HG02884 (cell line): Measurements from ENCODE around the gene PPP6R2.

Experiments
- ATAC-seq: cut with Tn5 transposase; IDR thresholded peaks from one replicate; pipeline ENCODE4 v1.9.1; 2021; ENCODE audit warnings: mild to moderate bottlenecking, moderate library complexity; ENCODE audit not compliant: unreplicated experiment

PPP6R2 gene

GRCh38 chr22:50482107-50483074, 139.3 kb downstream of the PPP6R2 start:
- no peak for ATAC-seq

DNA sequence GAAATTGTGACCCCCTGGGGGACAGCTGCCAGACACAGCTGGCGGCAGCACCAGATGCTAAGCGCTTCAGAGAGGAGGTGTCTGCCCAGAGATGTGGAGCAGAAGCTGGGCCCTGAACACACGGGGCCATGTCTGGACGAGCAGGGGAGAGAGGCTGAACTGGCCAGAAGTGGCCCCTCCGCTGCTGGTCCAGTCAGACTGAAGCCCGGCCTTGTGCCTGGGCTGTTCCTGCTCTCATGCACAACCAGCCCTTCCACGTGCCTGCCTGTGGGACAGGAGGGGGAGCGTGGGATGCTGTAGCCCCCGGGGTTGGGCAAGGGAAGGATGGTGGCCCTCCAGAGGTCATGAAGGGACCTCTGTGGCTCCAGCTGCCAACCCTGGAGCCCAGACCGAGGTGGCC, 140.0 kb downstream of the PPP6R2 start:
- ATAC-seq, result no peak

DNA sequence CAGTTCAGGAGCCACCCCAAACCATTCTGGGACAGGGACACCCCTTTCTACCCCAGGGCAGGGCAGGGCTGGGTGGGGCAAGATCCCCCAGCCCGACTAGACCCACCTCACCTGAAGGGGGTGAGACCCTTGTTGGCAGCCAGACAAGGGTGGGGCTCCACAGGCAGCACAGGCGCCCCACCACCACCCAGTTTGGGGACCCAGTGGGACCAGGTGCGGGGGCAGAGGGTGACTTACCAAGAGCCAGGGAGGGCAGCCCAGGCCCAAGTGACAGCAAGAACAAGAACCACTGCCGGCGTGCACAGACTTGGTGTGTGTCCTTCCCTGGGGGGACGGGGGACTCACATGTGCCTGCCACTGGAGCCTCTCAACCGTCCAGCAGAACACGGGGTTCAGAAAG, 140.4 kb downstream of the PPP6R2 start:
- ATAC-seq, result no peak

DNA sequence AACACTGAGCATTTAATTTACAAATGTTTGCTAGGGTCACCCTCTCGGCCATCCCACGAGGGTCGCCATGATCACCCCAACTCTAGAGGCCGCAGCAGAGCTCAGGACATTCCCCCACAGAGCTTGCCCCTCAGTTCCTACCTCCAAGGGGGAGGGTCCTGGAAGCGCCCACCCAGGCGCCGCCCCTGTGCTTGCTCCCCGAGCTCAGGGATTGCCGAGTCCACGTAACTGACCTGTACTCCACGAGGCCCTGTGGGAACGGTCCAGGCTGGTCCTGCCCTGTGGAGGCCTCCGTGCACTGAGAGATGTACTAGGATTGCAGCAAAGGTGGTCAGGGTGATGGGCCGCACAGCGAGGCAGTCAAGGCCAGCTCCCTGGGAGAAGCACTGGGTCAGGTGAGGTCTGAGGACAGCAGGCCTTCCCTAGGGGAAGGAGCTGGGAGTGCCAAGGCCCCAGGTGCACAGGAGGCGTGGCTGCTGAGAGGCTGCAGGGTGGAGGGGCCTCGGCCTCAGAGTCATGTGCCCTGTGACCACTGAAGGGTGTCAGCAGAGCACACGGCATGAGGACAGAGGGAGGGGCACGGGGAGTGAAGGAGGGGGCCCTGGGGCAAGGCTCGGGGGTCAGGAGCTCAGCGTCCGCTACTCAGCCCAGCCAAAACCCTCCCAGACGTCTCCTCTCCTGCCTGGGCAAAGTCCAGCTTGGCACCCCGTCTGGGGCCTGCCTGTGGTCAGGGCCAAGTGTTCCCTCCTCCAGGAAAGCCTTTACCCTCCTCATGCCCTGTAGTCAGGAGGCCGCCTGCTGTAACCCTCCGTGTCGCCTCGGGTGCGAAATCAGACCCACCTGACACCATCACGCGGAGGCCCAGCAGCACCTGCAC, 141.1 kb downstream of the PPP6R2 start:
- no peak for ATAC-seq

DNA sequence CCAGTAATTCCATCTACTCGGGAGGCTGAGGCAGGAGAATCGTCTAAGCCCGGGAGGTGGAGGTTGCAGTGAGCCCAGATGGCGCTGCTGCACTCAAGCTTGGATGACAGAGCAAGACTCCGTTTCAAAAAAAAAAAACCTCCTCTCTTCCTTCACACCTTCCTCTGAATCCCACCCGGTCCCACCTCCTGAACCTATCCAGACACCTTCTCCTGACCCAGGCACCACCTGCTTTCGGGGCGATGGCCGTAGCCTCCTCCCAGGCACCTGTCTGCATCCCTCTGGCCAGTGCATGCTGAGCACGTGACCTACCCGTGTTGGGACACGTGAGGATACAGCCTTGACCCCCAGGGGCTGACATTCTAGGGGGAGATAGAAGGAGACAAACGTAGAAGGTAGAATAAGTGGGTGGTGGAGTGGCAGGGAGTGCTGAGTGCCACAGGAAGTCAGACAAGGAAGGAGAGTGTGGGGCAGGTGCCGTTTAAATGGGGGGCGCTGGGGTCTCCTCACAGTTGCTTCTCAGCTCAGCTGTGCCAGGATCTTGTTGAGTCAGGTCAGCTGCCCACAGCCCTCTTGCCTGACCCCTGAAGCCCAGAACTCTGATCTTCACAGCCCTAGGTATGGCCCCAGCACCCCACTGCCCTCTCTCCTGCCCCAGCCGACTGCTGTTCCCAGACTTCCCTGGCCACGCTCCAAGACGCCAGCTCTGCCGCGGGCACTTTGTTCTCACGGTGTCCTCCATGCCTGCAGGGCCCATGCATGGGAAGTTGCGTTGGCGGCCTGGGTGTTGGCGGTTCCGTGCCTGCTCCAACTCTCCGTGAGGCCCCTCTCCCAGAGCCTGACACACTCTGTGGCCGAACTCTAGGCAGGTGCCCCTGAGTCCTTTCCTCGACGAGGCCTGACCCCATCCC, 142.3 kb downstream of the PPP6R2 start:
- no peak for ATAC-seq

GRCh38 chr22:50486561-50487289, 143.6 kb downstream of the PPP6R2 start, which contains the start of gene MIOX:
Gene MIOX, plus strand, starts transcription at chr22:50486859. Its CDS starts 39 bp downstream, at chr22:50486898.
- ATAC-seq, result no peak

- no peak for ATAC-seq
Observed at GRCh38 chr22:50487290-50488005, 144.3 kb downstream of the PPP6R2 start.

- no peak for ATAC-seq
Observed at GRCh38 chr22:50488006-50488677, 145.0 kb downstream of the PPP6R2 start.

DNA sequence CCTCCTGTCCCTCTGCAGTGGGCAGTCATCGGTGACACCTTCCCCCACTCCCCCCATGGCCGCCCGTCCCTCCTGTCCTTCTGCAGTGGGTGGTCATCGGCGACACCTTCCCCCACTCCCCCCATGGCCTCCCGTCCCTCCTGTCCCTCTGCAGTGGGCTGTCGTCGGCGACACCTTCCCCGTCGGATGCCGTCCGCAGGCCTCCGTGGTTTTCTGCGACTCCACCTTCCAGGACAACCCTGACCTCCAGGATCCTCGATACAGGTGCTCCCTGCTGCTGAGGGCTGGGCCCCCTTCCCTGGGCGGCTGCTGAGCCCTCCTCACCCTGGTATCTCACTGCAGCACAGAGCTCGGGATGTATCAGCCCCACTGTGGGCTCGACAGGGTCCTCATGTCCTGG, 145.8 kb downstream of the PPP6R2 start:
- no peak for ATAC-seq

DNA sequence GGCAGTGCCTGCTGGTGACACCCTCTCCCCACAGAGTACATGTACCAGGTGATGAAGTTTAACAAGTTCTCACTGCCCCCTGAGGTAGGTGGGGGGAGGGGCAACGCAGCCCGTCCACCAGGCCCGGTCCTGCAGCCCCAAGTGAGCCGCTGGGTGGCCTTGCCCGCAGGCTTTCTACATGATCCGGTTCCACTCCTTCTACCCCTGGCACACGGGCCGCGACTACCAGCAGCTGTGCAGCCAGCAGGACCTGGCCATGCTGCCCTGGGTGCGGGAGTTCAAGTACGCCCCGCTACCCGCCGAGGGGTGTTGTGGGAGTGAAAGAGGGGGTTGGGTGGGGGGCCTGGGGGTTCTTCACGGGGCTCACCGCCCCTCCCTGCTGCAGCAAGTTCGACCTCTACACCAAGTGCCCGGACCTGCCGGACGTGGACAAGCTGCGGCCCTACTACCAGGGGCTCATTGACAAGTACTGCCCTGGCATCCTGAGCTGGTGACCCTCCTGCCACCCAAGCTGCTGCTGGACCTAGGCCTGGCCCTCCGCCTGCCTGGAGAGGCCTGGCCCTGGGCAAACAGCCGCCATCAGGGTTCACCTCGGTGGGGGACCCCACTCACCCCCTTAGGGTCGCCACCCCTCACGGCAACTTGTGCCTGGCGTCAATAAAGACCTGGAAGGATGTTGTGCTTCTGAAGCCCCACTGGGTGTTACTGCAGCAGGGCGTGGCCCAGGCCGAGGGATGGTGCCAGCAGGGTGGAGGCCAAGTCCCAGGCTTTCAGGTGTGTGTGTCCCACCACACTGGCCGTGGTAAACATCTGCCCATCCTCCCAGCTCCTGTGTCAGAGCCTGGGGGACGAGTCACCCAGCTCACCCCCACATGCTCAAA, 146.5 kb downstream of the PPP6R2 start:
- ATAC-seq, result no peak

DNA sequence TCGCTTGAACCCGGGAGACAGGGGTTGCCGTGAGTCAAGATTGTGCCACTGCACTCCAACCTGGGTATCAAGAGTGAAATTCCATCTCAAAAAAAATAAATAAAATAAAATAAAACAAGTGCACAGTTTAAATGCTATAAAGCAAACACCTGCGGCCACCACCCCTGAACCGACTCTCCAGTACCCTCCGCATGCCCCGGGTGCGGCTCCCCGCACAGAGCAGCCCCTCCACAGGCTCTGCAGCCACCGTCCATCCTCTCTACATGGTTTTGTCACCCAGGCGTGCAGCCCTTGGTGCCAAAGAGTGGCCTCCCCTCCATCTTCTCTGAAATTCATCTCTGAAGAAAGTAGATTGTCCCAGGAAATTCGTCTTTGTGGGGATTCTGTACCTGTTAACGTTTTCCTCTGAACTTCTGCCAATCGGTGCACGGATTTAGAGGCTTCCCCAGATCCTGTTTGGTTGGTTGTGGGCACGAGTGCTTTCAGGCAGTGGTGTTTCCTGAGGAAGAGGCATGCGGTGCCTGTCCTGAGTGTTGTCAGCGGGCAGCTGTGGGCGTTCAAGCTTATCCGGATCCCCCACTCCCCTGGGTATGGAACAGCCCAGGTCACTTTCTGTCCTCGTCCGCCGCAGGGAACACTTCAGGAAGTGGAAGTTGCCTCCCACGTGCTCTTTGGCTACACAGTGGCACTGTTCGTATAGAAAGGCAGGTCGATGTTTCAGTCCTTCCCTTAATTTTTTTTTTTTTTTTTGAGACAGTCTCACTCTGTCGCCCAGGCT, 147.6 kb downstream of the PPP6R2 start:
- ATAC-seq, result no peak
